ENCODE data around the gene NEK11. TPM values are rescaled to one million over a fixed set of nuclear protein-coding genes. Genes with fewer than 3 reads are reported as not detected.

NEK11 gene
- total and polyA plus RNA-seq, 4 experiments from 2014 or later = 1.9 to 6.2 (median 4.5) TPM

DNA sequence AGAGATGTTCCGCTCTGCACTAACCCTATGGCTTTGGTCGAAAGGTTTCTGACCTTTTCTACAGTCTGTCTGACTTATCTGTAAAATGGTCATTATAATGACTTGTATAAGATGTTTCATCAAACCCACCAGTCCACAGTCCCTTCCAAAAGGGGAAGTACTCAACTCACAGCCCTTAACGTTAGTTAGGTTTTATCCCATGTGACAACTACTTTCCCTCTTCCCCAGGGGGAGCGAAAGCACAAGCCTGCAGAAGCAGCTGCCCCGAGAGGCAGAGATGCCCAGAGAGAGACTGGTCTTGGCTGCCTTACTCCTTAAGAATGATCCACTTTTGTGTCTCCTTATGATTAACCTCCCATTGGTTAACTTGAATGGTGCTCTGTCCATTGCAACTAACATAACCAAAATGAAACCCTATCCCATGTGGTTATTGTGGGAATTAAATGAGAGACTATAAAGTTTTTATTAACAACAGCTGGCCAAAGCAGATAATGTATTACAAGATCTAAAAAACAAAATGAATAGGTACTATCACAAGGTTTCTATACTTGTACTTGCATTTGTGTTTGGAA, 6.5 kb upstream of the NEK11 start:
- H3K4me3 ChIP-seq (ENCODE audit: low read length in 2 of 2) = no peak overlapping the region
- Mint-ChIP-seq H3K27me3 (no peaks in the 10 kb centered on the region), H3K27ac (peak overlapping the region in 4 of 7 donors; percentile 12 to 57 (median 52)), H3K36me3 (peaks cover 44 to 62% of the 10 kb centered on the region in 2 donors), H3K4me3 (peak overlapping the region in 7 of 8 donors; percentile 21 to 64 (median 44)), H3K4me1 (peaks cover 53 to 75% (median 67%) of the 10 kb centered on the region in 4 donors), H3K9me3 (peaks cover 0 to 3% (median 0%) of the 10 kb centered on the region in 8 donors)
- DNase-seq = no peak
- H3K9me3 ChIP-seq (ENCODE audit: control insufficient read depth in 1 of 2, low read length in 2 of 2) = no peaks in the 10 kb centered on the region
- CTCF ChIA-PET (ENCODE audit: partially characterized antibody) = interaction anchor here (1.0 kb wide), 1 partner anchor 13 kb away, joined by 3 read pairs; no protein-coding TSS in a partner anchor
- peaks cover 52% of the 10 kb centered on the region for H3K4me1 ChIP-seq (ENCODE audit: insufficient read depth, low read length)
- H3K36me3 ChIP-seq (ENCODE audit: insufficient read depth, low read length) = peaks cover 19% of the 10 kb centered on the region
- intact Hi-C loops (cut with micrococcal nuclease) = loop anchor here (10.0 kb wide), 2 partner anchors 1125 to 1645 kb away; partner anchors contain the start of genes TMCC1 and UBA5
- no peaks in the 10 kb centered on the region for H3K27me3 ChIP-seq (ENCODE audit: insufficient read depth, low read length)
- POLR2A ChIA-PET (ENCODE audit: partially characterized antibody) = no interaction called here
- no peak overlapping the region for H3K27ac ChIP-seq (ENCODE audit: low read depth, low read length)

DNA sequence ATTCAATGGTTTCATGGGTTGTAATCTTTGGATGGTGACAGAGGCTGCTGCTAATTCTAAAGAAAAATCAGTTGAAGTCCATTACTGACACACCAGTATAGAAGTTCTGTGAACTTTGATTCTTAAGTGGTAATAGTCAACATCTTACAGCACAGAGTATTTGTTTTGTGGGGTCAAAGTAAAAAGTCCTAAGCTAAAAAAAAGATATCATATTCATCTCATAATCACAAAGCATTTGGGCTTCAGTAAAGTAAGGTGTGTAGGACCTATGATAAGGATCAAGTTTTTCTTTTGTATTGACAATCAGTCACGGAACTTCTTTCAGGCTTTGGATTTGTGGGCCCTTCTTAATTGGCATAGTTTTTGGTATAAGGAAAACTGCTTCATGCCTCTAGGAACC, 1.1 kb upstream of the NEK11 start:
- Mint-ChIP-seq H3K27me3 (no peaks in the 10 kb centered on the region), H3K36me3 (peaks cover 23 to 48% of the 10 kb centered on the region in 2 donors), H3K9me3 (peaks cover 0 to 3% (median 0%) of the 10 kb centered on the region in 8 donors), H3K4me1 (peaks cover 49 to 70% (median 59%) of the 10 kb centered on the region in 4 donors), H3K4me3 (peak overlapping the region; percentile 87 to 95 (median 94)), H3K27ac (peak overlapping the region; percentile 92 to 99 (median 98))
- intact Hi-C loops (cut with micrococcal nuclease) = loop anchor here (10.0 kb wide), 2 partner anchors 1131 to 1639 kb away; partner anchors contain the start of genes TMCC1 and UBA5
- Histone ChIP-seq H3K27me3 (ENCODE audit: insufficient read depth, low read length) (no peaks in the 10 kb centered on the region), H3K4me3 (ENCODE audit: low read length in 2 of 2) (peak overlapping the region; percentile 76 to 95), H3K27ac (ENCODE audit: low read depth, low read length) (peak overlapping the region; percentile 90), H3K9me3 (ENCODE audit: control insufficient read depth in 1 of 2, low read length in 2 of 2) (no peaks in the 10 kb centered on the region), H3K4me1 (ENCODE audit: insufficient read depth, low read length) (peaks cover 60% of the 10 kb centered on the region), H3K36me3 (ENCODE audit: insufficient read depth, low read length) (peaks cover 12% of the 10 kb centered on the region)
- ChIA-PET CTCF (ENCODE audit: partially characterized antibody) (interaction anchor here (0.9 to 2.3 kb wide), 5 partner anchors 8 to 1010 kb away, joined by 3 to 11 read pairs (median 6); partner anchors contain the start of gene CPNE4), POLR2A (ENCODE audit: partially characterized antibody) (interaction anchor here (1.0 to 5.2 kb wide), 10 partner anchors 10 to 1392 kb away, joined by 3 to 64 read pairs (median 9); partner anchors contain the start of genes ATP2C1, DNAJC13 and NUDT16)
- DNase-seq = no peak

DNA sequence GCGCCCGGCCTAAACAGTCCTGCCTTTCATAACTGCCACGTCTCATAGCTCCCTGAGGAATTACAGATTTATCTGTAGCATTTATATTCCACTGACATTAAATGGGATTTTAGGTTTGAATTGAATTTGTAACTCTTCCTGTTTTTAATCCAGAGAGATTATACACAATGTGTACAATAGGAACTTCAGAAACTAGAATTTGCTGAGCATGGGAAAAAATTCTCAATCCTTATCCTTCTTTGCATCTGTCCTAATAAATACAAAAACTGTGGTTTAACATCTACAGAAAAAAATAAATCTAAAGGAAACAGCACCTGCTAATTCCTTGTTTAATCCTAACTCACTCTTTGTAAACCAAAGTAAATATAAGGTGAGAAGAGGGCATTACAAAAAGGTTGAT, 2.2 kb downstream of the NEK11 start:
- ChIA-PET CTCF (ENCODE audit: partially characterized antibody) (interaction anchor here (1.1 kb wide), 1 partner anchor 10 kb away, joined by 3 read pairs; no protein-coding TSS in a partner anchor), POLR2A (ENCODE audit: partially characterized antibody) (interaction anchor here (3.6 to 5.2 kb wide), 2 partner anchors 12 to 353 kb away, joined by 31 to 64 read pairs; partner anchors contain the start of gene NUDT16)
- intact Hi-C loops (cut with micrococcal nuclease) = loop anchor here (10.0 kb wide), 2 partner anchors 1134 to 1636 kb away; partner anchors contain the start of genes TMCC1 and UBA5
- no peaks in the 10 kb centered on the region for H3K27me3 ChIP-seq (ENCODE audit: insufficient read depth, low read length)
- peaks cover 11% of the 10 kb centered on the region for H3K36me3 ChIP-seq (ENCODE audit: insufficient read depth, low read length)
- H3K4me3 Mint-ChIP-seq = peak overlapping the region in 1 of 8 donors; percentile 40
- no peaks in the 10 kb centered on the region for H3K9me3 ChIP-seq (ENCODE audit: control insufficient read depth in 1 of 2, low read length in 2 of 2)
- peaks cover 17 to 26% of the 10 kb centered on the region in 2 donors for H3K36me3 Mint-ChIP-seq
- peaks cover 30% of the 10 kb centered on the region for H3K4me1 ChIP-seq (ENCODE audit: insufficient read depth, low read length)
- H3K4me1 Mint-ChIP-seq = peaks cover 28 to 37% (median 33%) of the 10 kb centered on the region in 4 donors
- no peaks in the 10 kb centered on the region for H3K27me3 Mint-ChIP-seq
- peaks cover 0 to 3% (median 0%) of the 10 kb centered on the region in 8 donors for H3K9me3 Mint-ChIP-seq
- H3K27ac ChIP-seq (ENCODE audit: low read depth, low read length) = no peak overlapping the region
- H3K4me3 ChIP-seq (ENCODE audit: low read length in 2 of 2) = no peak overlapping the region
- peak overlapping the region in 5 of 7 donors; percentile 4 to 66 (median 50) for H3K27ac Mint-ChIP-seq
- DNase-seq = no peak

DNA sequence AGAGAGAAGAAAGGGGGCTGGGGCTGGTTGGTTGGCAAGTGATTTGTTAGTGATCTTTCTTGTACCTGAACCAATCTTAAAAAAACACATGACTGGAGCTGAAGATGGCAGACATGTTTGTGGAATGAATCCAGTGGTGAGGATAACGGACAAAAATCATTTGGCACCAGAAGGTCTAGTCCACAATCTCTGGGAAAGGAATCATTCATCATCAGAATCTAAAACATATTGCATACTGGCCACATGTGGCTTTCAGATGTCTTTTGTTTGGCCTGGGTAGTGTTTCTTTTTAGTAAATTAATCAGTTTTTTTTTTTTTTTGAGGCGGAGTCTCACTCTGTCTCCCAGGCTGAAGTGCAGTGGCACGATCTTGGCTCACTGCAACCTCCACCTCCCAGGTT, 5.0 kb downstream of the NEK11 start:
- H3K4me3 Mint-ChIP-seq = no peak overlapping the region
- H3K27me3 ChIP-seq (ENCODE audit: insufficient read depth, low read length) = no peaks in the 10 kb centered on the region
- DNase-seq = no peak
- H3K4me3 ChIP-seq (ENCODE audit: low read length in 2 of 2) = no peak overlapping the region
- H3K36me3 ChIP-seq (ENCODE audit: insufficient read depth, low read length) = no peaks in the 10 kb centered on the region
- intact Hi-C loops (cut with micrococcal nuclease) = loop anchor here (5.0 to 10.0 kb wide), 2 partner anchors 203 to 456 kb away; no protein-coding TSS in a partner anchor
- H3K27ac ChIP-seq (ENCODE audit: low read depth, low read length) = no peak overlapping the region
- peaks cover 4 to 5% of the 10 kb centered on the region in 2 donors for H3K36me3 Mint-ChIP-seq
- H3K9me3 Mint-ChIP-seq = no peaks in the 10 kb centered on the region
- H3K4me1 ChIP-seq (ENCODE audit: insufficient read depth, low read length) = peaks cover 6% of the 10 kb centered on the region
- POLR2A ChIA-PET (ENCODE audit: partially characterized antibody) = interaction anchor here (1.0 kb wide), 1 partner anchor 10 kb away, joined by 5 read pairs; no protein-coding TSS in a partner anchor
- no peaks in the 10 kb centered on the region for H3K27me3 Mint-ChIP-seq
- CTCF ChIA-PET (ENCODE audit: partially characterized antibody) = interaction anchor here (1.4 to 5.4 kb wide), 4 partner anchors 10 to 763 kb away, joined by 5 to 25 read pairs (median 12); no protein-coding TSS in a partner anchor
- no peaks in the 10 kb centered on the region for H3K9me3 ChIP-seq (ENCODE audit: control insufficient read depth in 1 of 2, low read length in 2 of 2)
- H3K4me1 Mint-ChIP-seq = peaks cover 5 to 9% (median 7%) of the 10 kb centered on the region in 4 donors
- H3K27ac Mint-ChIP-seq = no peak overlapping the region

DNA sequence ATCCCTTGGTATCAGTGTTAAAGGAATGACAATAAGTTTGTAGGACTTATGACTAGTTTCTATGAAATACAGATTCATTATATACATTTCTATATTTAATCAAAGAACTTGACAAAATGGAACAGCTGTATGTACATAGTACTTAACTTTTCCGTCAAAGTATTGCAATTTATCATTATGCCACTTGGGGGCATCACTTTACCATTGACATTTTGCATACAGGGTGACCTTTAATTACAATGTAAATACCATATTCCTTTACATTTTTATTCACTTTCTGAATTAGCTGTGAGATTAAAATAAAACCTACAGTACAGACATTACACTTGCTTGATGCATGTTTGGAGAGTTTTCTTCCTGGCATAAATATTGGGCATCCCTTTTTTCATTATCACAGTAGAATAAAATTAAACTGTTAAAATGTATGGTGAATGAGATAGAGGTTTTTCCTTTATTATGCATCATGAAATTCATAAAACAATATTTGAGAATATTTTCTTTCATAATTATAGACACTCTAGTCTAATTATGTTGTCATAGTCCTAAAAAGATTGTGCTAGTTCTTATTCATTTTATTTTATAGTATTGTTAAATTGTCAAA, 6.9 kb downstream of the NEK11 start:
- Histone ChIP-seq H3K4me3 (ENCODE audit: low read length in 2 of 2) (no peak overlapping the region), H3K27me3 (ENCODE audit: insufficient read depth, low read length) (no peaks in the 10 kb centered on the region), H3K36me3 (ENCODE audit: insufficient read depth, low read length) (no peaks in the 10 kb centered on the region), H3K4me1 (ENCODE audit: insufficient read depth, low read length) (no peaks in the 10 kb centered on the region), H3K27ac (ENCODE audit: low read depth, low read length) (no peak overlapping the region), H3K9me3 (ENCODE audit: control insufficient read depth in 1 of 2, low read length in 2 of 2) (no peaks in the 10 kb centered on the region)
- H3K27ac Mint-ChIP-seq = peak overlapping the region in 1 of 7 donors; percentile 1
- H3K4me3 Mint-ChIP-seq = no peak overlapping the region
- ChIA-PET CTCF (ENCODE audit: partially characterized antibody) (interaction anchor here (0.8 to 5.4 kb wide), 17 partner anchors 8 to 1312 kb away, joined by 3 to 25 read pairs (median 4); partner anchors contain the start of gene NUDT16), POLR2A (ENCODE audit: partially characterized antibody) (interaction anchor here (1.0 to 1.4 kb wide), 3 partner anchors 8 to 348 kb away, joined by 3 to 4 read pairs (median 3); partner anchors contain the start of gene NUDT16)
- no peaks in the 10 kb centered on the region for H3K9me3 Mint-ChIP-seq
- H3K27me3 Mint-ChIP-seq = no peaks in the 10 kb centered on the region
- intact Hi-C loops (cut with micrococcal nuclease) = loop anchor here (1.0 to 10.0 kb wide), 3 partner anchors 109 to 454 kb away; no protein-coding TSS in a partner anchor
- DNase-seq = peak; percentile 51 to 65 (median 54)
- H3K4me1 Mint-ChIP-seq = peaks cover 0 to 1% (median 0%) of the 10 kb centered on the region in 4 donors
- peaks cover 0 to 4% of the 10 kb centered on the region in 2 donors for H3K36me3 Mint-ChIP-seq

DNA sequence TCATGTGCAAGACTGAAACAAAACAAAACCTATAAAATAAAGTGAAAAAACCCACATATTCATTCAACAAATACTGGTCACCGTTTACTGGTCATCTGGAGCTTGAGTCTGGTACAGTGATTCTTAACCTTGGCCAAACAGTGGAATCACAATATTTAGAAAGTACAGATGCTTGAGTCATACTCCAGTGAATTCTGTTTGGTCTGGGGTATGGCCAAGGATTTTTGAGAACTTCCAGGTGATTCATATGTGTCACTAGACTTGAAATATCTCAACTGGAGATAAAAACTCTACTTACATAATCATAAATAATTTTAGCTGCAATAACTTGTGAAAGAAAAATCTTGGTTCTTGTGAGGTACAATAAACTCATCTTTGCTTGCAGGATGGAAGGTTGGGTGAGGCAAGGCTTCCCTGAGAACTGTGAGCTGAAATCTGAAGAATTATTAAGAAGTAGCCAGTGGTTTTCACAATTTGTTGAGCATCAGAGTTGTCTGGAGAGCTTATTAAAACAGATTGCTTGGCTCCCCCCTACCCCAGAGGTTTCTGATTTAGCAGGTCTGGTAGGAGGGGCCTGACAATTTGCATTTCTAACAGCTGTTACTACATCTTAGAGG, 9.6 kb downstream of the NEK11 start:
- Histone ChIP-seq H3K27ac (ENCODE audit: low read depth, low read length) (no peak overlapping the region), H3K27me3 (ENCODE audit: insufficient read depth, low read length) (no peaks in the 10 kb centered on the region), H3K9me3 (ENCODE audit: control insufficient read depth in 1 of 2, low read length in 2 of 2) (no peaks in the 10 kb centered on the region), H3K4me3 (ENCODE audit: low read length in 2 of 2) (no peak overlapping the region), H3K4me1 (ENCODE audit: insufficient read depth, low read length) (no peaks in the 10 kb centered on the region), H3K36me3 (ENCODE audit: insufficient read depth, low read length) (no peaks in the 10 kb centered on the region)
- Mint-ChIP-seq H3K27ac (peak overlapping the region in 1 of 7 donors; percentile 35), H3K9me3 (peaks cover 0 to 5% (median under 1%) of the 10 kb centered on the region in 8 donors), H3K4me1 (peaks cover 4 to 12% (median 7%) of the 10 kb centered on the region in 4 donors), H3K36me3 (peaks cover 2 to 4% of the 10 kb centered on the region in 2 donors), H3K27me3 (no peaks in the 10 kb centered on the region), H3K4me3 (no peak overlapping the region)
- no peak for DNase-seq
- intact Hi-C loops (cut with micrococcal nuclease) = loop anchor here (10.0 kb wide), 1 partner anchor 198 kb away; no protein-coding TSS in a partner anchor
- CTCF ChIA-PET (ENCODE audit: partially characterized antibody) = interaction anchor here (0.8 to 5.4 kb wide), 6 partner anchors 10 to 406 kb away, joined by 3 to 25 read pairs (median 4); partner anchors contain the start of genes ASTE1, ATP2C1 and NEK11
- POLR2A ChIA-PET (ENCODE audit: partially characterized antibody) = no interaction called here

Data from CD4-positive, alpha-beta memory T cell (primary cell).